Hematopoietic multipotent progenitor cell treated with erythropoietin and hydrocortisone succinate and interleukin-3 and kit ligand, for 17 days (in vitro differentiated cells): ENCODE data around the gene CHST11.
"Not testable (repeated sequence)": the region's sequence is repeated elsewhere in the genome, so short reads cannot be mapped to it uniquely, and the experiment has no call there.

Experiments used
- DNase-seq: peaks from one replicate; pipeline ENCODE4 v3.0.0-alpha.2; 2015; ENCODE audit warnings: low spot score

Gene CHST11

DNA sequence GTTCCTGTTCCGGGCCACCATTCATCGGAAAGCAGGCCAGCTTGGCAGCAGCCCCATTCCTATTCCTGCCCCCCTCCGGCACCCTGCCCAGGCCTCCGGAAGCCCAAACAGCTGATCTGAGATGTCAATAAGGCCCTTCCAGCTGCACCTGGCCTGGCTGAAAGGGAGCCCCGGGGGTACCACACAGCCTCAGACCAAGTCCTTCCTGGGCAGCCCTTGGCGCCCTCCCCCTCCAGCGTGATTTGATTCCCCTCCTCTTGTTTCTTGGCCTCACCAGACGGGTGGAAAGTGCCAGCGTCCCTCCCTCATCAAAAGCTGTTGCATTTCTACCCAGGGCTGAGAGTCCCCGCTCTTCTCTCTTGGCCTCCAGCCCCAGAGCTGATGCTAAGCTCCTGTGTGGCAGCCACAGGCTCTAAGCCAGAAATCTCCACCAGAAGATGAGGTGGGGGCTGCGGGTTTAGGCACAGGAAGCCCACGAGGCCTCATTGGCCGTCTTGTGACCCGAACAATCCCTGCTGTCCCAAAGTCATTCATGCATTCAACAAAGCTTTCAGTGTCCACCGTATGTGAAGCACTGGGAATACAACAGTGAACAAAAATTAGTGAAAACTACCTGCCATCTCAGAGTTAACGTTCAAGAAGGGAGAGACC lies 285.9 kb downstream of the CHST11 start:
- DNase-seq = no peak

DNA sequence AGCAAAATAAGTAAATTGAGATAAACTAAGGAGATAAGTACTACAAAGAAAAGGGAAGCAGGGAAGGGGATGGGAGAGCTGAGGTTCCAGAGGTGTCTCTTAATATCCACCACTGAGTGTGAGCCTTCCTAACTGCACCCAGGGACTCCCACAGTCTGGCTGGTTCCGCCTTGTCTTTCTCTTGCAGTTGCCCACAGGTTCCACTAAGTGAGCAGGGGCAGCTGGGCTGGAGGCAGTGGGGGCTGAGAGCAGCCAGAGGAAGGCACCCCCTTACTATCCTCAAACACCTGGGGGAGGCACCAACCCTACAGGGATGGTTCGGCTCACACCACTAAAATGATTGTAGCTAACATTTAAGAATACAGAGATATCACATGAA lies 286.4 kb downstream of the CHST11 start:
- no peak for DNase-seq

GRCh38 chr12:104743753-104744548 lies 287.2 kb downstream of the CHST11 start:
- not testable (repeated sequence) for DNase-seq

DNA sequence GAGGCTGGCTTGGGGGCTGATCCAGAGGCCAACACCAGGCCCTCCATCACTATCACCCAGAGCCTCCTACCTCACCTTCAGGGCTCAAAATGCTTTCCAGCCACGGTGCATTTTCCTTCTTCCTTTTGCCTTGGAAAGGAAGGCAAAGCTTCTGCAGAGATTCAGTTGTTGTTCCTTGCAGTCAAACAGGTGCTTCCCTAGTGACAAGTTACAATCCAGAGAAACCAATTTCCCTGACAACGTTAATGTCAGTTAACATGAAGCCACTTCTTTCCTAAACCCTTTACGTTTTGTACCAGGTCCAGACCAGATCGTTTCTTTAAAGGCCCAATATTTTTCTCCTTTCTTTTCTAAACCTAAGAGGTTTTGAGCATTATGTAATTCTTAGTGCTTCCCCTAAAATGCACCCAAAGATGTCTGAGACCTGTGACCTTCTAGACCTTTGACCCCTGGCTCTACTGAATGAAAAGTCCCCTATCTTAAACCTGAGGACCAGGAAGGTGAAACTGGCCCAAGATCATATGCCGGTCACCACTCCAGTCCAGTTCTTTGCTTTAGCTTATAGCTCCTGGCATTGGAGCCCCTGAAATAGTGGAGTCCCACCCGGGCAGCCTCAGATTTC lies 289.8 kb downstream of the CHST11 start:
- DNase-seq = no peak

DNA sequence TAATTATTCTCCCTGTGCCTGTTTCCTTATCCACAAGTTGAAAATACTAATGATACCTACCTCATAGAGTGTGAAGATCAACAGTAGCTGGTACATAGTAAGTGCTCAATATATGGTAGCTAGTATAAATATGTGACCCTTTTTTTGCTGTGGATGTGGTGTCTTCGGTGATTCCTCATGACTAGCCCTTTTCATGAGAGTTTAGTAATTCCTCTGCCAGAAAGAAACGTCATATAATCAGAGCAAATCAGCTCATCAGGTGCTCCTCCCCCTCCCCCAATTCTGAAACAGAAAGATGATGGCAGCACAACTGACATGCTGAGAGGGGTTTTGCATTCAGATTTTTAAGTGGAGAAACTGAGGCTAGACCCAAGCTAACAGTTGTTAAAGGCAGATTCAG lies 290.6 kb downstream of the CHST11 start:
- no peak for DNase-seq

GRCh38 chr12:104747955-104748354 lies 291.2 kb downstream of the CHST11 start:
- DNase-seq = no peak

DNA sequence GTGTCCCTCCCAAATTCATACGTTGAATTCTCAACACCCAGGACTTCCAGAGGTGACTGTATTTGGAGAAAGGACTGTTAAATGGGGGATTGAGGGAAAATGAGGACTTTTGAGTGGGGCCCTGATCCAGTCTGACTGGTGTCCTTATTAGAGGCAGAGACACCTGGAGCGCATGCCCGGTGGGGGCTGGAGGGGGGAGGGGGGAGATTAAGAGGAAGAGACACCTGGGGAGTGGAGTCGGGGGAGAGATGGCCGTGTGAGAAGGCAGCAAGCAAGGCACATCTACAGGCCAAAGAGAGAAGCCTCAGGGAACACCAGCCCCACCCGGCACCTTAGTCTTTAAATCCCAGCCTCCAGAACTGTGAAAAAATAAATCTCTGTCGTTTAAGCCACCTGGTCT lies 291.6 kb downstream of the CHST11 start:
- no peak for DNase-seq

- DNase-seq = no peak
These were observed 292.0 kb downstream of the CHST11 start for GRCh38 chr12:104748790-104749189.

GRCh38 chr12:104749545-104749944 lies 292.8 kb downstream of the CHST11 start:
- no peak for DNase-seq

- DNase-seq = no peak
These were observed 293.3 kb downstream of the CHST11 start for GRCh38 chr12:104750061-104750460.

GRCh38 chr12:104751120-104751519 lies 294.4 kb downstream of the CHST11 start:
- DNase-seq = no peak

- no peak for DNase-seq
These were observed 294.8 kb downstream of the CHST11 start for GRCh38 chr12:104751594-104751993.

GRCh38 chr12:104752016-104752415 lies 295.3 kb downstream of the CHST11 start:
- DNase-seq = no peak

GRCh38 chr12:104752881-104753280 lies 296.1 kb downstream of the CHST11 start:
- no peak for DNase-seq

GRCh38 chr12:104756901-104757300 lies 300.2 kb downstream of the CHST11 start:
- no peak for DNase-seq

DNA sequence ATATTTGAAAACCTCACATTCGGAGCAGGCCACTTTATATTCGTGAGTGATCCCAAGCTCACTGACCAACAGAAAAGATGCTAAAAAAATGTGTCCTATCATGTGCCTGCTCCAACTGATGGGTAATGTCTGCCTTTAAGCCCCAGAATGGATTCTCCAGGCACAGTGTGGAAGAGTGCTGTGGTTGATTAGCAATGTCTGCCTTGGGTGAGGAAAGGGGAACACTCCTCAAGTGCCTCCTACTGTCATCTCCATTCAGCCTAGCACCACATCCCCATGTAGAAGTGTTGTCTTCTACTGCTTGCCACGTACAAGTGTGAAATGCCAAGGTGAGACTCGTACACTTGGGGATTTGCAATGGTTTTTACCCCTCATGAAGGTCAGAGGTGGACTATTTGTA lies 302.0 kb downstream of the CHST11 start:
- no peak for DNase-seq

- DNase-seq = no peak
These were observed 304.3 kb downstream of the CHST11 start for GRCh38 chr12:104761091-104761490.

DNA sequence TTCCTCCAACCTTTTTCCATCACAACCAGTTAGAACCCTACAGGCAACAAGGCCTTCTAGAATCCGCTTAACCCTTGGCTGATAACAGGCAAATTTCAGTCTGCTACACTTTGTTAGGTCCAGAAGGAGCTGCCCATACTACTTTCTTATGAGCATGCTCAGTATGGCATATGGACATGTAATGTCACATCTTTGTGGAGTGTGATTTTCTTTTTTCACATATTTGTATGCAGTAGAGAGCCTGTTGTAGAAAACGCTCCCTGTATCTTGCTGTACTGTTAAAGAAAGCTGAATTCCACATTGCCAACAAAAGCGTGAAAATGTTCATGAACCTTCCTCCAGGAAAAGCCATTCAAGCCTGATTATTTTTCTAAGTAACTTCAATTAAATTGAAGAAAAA lies 304.9 kb downstream of the CHST11 start:
- DNase-seq = no peak

DNA sequence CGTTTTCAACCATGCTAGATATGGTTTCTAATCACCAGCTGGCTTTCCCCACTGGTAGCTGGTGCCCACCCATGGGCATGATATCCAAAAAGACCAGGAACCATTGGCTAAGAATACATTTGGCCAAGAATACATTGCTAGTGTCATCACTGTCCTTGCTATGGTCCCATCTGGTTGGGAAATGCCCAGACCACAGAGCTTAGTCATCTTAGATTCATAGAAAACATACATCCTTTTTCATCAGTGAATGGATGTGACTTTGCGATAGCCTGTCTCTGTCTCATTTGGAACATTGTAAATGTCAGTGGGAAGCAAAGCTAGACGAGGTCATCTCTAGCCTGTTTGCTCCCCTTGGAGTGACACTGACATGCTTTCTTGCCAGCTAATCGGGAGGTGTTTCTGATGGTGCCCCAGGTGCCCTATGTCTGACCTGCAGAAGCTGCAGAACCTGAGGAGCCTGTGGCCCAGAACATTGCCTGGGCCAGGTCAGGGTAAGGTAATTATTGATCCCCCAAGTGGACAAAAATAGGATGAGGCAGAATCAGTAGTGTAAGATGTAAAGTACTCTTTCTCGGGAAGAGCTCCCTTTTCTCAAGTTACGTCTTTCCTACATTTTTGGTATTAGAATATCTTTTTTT lies 306.5 kb downstream of the CHST11 start:
- DNase-seq = no peak

- no peak for DNase-seq
These were observed 307.7 kb downstream of the CHST11 start for GRCh38 chr12:104764225-104765091.

DNA sequence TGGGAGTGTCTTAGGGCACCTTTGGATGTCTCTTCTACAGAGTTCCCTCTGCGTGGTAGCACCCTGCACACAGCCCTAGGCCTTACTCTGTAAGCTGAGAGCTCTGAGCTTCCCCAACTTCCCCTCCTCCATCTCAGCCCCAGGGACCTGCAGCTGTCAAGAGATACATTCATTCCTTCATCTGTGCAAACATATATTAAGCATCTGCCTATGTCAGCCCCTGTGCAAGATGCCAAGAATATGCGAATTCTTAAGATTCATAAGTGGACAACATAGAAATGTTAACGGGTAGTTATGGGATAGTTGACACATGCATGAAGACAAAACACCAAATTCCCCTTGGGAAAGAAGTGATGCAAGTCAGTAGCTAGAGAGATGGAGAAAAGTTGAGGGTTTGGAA lies 310.5 kb downstream of the CHST11 start:
- no peak for DNase-seq

DNA sequence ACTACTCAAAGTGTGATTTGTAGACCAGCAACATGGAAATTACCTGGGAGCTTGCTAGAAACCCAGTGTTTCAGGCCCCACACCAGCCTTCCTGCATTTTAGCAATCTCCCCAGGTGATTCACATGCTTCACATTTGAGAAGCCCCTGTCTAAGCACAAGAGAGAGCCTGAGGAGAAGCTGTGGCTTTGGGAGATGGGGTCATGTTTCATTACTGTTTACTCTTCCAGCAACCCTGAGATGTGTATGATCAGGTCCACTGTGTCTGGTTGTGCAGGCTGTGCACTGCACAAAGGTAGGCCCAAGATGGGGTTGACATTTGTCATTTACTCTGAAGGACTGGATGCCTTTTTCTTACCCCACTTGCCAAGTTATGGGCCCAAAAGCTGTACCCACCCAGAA lies 311.3 kb downstream of the CHST11 start:
- DNase-seq = no peak
